COR-L47 (cell line): ENCODE results near the gene AHCYL2.
A peak's percentile ranks its signal among the peaks of the same experiment; 100 is the strongest.
"Not testable (repeated sequence)": the region's sequence is repeated elsewhere in the genome, so short reads cannot be mapped to it uniquely, and the experiment has no call there.

Experiments used
- DNase-seq: peaks from one replicate; lab custom pipeline; 2025; lab: John Stamatoyannopoulos, UW

Gene AHCYL2

DNA sequence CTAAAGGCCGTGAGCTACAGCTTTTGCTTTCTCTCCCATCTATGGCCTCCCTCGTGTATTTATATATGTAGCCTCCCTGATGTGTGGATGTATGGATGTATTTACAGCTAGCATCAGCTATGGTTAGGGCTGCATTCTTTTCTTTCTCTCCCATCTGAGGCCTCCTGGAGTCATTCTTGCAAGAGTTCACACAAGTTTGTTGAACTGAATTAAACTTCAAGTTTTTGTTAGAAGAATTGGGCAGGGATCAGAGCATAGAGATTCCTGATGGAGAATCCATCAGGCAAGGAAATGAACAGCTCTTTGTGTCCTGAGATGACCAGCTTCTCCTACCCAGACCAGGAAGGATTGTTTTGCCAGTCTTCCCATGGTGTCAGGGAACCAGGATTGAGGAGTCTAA is 60.3 kb downstream of the AHCYL2 start:
- DNase-seq, result no peak

DNA sequence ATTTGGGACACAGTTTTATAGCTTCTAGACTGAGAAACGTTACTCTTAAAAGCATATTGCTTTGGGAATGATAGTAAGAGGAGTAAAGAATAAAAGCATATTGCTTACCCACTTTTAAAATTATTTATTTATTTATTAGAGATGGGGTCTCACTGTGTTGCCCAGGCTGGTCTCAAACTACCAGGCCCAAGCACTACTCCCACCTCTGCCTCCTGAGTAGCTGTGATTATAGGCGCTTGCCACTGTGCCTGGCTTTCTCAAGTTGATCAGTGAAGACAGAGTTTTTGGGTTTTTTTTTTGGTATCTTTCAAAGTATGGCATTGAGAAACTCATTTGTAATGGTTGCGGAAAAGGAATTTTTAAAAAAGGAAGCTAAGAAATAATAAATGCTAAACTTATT is 68.0 kb downstream of the AHCYL2 start:
- DNase-seq, result no peak

DNA sequence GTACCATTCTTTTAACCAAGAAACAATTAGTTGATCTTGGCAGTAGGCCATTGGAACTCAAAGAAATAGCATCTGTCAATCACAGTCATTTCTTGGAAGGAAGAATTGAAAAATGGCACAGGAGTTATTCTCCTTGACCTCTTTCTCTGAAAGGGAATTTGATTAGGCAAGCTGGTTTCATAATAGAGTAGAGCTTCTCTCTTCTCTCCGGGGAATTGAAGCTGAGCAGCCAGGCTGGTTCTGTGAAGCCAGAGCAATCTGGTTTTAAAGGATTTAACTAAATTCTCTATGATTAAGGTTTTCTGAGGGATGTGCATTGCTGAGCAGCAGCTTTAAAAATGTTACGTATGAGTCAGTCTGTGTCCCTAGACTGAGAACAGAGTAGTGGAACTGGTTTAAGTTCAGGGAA is 70.2 kb downstream of the AHCYL2 start:
- no peak for DNase-seq

DNA sequence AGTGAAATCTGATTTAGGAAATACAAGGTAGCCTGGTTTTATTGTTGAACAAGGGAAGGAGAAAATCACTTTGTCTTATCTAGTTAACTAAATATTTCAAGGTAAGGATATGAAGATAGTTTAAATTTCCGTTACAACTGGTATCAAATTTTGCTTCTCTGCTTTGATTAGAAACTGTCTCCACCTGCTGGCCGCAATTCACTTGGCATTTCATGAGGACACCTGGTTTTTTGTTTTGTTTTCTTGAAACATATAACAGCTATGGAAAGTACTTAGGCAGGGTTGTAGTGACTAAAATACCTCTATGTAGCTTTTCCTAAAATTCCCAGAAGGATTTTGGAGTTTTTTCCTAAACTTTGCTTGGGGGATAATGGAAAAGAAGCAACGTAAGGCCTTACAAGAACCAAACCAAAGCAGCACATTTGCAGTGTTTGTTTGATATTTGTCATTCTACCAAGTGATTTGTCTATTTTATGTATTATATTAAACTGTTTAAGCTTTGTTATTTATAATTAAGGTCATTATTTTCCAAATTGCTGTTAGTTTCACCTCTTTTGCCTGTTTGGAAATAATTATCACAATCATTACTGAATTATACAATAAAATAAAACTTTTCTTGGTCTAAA is 73.6 kb downstream of the AHCYL2 start:
- DNase-seq, result peak; percentile 16

DNA sequence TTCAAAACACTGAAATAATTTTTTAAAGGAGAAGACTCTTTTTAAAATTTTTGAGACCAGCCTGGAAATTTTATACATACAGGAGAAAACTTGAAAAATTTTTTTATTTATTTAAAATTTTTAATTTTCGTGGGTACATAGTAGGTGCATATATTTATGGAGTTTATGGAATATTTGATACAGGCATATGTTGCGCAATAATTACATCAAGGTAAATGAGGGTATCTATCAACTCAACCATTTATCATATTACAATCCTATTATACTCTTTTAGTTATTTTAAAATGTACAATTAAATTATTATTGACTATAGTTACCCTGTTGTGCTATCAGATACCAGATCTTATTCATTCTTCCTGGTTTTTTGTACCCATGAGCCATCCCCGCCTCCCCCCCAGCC is 75.1 kb downstream of the AHCYL2 start:
- no peak for DNase-seq

DNA sequence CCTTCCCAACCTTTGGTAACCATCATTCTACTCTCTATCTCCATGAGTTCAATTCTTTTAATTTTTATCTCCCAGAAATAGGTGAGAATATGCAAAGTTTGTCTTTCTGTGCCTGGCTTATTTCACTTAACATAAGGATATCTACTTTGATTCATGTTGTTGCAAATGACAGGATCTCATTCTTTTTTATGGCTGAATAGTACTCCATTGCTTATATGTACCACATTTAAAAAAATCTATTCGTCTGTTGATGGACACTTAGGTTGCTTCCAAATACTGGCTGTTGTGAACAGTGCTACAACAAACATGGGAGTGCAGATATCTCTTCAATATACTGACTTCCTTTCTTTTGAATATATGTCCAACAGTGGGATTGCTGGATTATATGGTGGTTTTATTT is 75.5 kb downstream of the AHCYL2 start:
- not testable (repeated sequence) for DNase-seq

DNA sequence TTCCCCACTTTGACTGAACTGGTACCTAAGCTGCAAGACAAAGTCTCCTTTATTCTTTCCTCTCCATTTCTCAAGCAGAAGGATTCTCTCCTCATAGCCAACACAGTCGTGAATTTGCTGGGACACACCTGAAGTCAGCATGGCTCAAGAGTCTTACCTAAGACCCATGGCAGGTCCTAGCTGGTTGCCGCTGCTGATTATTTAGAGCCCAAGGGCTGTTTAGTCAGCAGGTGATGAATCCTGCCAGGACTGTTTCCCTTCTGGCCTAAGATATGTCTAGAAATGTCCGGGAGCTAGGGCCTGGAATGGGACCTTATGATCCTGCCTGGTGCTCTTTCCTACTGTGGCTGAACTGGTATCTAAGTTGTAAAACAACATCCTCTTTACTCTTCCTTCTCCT is 82.8 kb downstream of the AHCYL2 start:
- DNase-seq, result no peak

DNA sequence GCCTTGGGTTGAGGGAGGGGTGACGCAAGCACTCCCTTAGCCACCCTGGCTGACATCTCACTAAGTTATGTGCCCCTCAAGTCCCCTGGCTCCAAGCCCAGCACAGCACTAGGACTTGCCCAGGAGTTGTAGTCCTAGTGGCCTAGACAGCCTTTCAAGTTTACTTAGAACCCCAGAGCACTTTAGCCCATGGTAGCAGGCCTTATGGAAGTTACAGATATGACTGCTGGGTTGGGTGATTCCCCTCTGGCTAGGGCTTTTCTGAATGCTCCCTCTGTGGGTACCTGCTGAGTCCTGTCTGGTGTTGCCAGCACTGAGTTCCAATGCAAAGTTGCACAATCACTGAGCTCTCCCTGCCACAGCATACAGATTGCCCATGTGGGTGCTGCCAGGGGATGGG is 83.2 kb downstream of the AHCYL2 start:
- no peak for DNase-seq

DNA sequence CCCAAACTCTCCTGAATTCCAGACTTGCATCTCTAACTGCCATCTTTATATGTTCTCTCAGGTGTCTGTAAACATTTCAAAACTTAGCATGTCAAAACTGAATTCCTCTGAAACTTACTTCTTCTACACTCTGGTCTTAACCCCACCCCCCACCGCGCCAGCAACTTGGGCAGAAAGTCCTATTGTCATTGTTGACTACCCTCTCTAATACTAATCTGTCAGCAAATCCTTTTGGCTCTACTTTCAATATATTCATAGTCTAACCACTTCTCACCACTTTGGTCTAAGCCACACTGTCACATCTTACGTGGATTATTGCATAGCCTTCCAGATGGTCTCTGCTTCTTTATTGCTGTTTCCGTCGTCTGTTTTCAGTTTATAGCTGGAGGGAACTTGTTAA is 86.6 kb downstream of the AHCYL2 start:
- no peak for DNase-seq

DNA sequence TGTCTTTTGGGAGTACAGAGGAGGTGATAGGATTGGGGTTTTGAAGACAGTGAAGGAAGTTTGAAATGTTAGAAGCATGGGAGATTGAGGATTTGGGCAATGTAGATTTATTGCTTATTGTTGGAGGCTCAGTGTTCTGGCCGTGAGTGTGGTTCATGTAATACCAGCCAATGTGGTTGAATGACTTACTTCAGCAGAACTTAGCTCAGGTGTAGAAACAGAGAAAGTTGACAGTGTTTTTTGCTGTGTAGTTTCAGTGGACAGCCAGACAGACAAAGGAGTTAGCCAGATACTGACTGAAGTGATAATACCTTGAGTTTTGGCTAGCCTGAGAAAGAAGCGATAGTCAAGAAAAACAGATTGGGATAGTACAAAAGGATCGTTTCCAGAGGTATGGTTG is 88.5 kb downstream of the AHCYL2 start:
- no peak for DNase-seq

DNA sequence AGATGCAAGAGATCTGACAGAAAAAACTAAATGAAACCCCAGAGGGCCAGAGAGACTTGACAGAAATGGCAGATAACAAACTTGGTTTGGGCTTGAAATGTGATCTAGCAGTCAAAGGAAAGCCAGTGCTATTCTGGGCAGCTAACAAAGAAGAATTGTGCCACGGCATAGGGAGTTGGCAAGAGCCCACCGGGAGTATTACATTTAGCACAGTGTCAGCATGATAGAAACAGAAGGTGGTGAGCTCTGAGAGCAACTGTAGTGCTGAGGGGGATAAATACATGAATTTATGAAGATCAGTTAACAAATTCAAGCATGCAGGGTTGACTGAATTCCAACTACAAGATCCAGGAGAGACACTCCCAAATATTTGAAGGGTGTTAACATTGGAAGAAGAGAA is 91.1 kb downstream of the AHCYL2 start:
- no peak for DNase-seq

DNA sequence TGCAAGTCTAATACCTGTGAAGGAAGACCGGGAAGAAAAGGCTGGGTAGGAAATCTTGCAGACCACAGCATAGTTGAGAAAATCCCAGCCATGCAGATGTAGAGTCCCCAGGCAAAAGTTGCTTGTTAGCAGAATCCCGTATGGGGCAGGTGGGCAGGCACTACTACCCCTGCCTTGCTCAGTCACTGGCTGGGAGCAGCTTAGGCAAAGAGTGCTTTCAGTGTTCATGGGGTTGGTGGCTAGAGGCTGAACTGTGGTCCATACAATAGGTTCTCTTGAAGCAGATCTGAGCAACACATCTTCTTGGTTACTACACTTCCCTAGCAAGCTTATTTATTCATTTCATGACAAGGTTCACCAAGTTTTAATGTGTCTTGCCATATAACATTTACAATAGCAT is 92.6 kb downstream of the AHCYL2 start:
- no peak for DNase-seq

DNA sequence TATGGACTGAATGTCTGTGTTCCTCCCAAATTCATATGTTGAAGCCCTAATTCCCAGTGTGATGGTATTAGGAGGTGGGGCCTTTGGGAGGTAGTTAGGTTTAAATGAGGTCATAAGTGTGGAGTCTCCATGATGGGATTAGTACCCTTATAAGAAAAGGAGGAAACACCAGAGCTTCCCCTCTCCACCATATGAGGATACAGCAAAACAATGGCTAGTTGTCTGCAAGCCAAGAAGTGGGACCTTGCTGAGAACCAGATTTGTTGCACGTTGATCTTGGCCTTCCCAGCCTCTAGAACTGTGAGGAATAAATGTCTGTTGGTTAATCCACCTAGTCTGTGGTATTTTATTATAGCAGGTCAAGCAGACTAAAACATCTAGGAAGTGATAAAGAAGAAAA is 102.2 kb downstream of the AHCYL2 start:
- DNase-seq, result no peak

DNA sequence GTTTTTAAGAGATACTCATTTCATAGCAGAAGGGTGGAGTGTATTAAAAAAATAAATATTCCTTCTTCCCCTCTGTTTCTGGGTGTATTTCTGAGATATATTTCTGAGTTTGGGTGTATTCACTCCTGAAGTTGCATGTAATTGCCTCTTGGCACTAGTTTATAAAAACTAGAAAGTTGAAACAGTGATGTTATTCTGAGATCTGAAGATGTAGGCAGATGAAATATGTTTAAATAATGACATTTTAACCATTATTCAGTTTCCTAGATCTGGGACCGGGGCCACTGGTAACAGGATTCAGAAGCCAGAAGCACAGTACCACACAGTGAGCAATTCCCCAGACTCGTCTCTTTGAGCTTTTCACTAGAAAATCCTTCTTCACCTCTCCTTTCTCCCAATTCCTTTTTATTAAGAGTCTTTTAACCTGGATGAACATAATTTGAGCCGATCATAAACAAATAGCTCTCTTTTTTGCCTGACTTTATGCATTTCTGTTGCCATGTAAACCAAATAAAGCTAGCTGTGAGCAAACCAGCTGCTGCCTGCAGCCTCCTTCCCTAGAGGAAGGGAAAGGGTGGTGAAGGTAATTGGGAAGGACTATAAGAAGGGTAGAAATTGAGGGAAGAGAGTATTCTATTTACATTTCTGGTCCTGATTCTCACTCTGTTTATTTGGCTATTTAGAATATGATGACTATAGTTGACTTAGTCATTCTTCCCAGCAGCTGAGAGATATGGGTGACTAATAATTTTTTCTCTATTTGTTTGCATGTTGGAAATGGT is 107.6 kb downstream of the AHCYL2 start:
- DNase-seq, result no peak

DNA sequence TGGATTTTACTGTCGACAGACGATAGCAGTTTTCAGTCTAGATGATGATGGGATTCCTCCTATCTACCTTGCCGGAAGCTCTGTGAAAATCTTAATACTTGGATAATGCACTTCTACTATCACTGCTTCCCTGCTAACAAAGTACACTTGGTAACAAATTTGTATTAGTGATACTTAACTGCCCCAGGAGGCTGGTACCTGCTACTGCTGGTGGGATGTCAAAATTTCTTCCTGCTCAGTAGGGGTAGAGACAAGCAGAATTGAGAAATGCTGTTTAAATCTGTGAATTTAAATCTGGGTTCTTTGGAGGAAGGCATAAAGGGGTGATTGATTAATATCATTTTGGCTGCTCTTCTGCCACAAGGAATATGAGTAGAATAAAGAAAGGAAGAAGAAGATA is 109.6 kb downstream of the AHCYL2 start:
- no peak for DNase-seq

DNA sequence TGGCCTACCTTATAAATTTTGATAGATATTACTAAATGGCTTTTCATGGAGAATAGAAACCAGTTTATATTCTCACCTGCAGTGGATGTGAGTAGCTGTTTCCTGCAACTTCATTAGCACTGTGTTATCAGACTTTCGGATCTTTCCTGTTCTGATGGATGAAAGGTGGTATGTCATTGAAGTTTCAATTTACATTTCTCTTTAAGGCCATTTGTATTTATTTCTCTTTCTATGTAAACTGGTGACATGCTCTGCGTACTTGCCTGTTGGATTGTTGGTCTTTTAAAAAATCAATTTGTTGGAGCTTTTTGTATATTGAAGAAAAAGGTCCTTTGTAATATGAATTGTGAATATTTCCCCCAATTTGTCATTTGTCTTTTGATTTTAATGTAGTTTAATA is 113.6 kb downstream of the AHCYL2 start:
- DNase-seq, result no peak

DNA sequence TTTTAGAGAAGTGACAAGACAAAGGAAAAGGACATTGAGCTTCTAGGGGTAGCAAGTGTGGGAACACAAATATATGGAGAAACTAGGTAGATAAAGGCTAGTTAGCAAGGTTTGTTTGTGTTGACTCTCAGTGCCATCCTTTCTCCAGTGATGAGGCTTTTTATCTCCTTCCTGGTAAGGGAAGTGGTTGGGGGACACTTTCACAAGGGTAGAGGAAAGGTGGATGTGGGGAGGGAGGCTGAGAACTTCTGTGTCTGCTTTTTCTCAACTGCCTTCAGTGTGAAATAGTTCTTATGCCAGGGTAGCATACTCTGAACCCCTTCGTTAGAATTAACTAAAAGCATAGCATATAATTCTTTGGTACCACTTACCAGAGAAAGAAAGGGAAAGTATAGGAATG is 116.4 kb downstream of the AHCYL2 start:
- DNase-seq, result no peak

DNA sequence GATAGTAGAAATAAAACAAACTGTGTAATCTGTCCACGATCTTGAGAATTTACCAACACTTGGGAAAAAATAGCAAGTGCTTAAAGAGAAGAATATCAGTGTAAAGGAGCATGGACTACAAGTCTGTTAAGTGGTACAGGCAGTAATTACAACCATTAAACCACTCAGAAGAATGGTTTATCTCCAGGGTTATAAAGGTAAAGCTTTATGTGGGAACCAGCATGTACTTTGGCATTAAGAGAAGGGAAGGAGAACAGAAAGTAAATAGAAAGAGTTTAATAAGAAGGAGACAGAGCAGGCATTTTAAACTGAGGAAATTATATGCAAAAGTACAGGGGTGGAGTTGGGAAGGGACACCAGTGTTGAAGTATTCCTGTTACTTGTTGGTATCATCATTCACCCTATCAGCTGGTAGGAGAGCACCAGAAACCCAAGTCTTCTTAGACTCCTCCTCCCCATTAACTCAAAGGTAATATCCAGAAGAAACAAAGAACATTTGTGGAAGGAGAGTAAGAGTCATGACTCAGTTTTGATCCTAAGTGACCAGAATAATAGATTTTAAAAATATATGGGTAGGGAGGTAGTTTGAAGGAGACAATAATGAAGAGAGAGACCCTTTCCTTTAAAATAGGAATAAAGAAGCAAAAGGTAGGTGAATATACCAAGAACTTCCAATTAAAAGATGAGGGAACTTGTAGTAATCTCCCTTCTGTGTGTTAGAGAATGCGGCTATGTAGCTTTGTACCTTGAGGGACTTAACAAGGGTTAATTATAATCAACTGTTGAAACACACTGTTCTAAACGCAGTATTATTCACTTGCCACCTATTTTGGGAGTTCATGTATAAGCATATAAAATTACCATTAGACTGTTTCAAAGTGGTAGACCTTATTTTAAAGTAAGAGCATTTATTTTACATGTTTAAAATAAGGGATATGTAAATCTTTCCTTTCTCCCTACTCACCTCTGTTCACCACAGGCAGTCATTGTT is 117.3 kb downstream of the AHCYL2 start:
- DNase-seq, result no peak

DNA sequence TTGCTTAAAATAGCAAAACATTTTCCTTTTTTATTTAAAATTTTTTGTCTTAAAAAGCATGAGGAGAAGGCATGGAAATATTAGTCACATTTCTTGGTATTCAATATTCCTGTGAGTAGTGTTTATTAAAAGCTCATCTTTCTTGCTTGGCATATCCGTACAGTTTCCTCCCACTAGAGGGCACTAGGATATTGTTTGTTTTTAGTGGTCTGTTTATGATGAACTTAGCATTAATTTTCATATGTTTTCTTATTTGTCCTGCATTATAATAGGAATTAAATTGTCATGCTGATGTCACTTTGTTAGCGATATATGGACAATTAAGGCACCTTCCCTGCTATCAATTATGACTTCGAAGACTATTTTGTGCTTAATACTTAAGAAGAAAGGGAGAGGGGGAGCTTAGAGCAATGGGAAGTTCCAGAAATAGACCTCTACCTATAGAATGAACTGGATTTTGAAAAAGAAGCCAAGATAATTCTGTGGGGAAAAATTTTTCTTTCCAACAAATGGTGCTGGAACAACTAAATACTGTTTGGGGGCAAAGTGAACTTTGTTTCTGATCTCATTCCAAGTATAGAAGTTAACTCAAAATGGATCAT is 118.4 kb downstream of the AHCYL2 start:
- DNase-seq, result peak; percentile 20

DNA sequence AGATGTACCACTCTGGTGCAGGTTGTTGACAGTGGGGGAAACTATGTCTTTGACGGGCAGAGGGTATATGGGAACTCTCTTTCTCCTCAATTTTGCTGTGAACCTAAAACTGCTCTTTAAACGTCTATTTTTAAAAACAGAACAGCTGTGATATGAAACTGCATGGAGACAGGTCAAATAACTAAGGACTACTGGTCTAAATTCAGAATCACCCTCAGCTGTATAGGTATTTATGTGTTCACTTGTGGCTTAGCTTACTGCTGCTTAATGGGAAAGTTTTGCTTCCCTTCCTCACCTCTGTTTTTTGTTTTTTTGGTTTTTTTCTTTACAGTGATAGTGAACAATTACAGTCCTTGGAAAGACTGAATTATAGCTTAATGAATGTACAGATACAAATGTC is 122.5 kb downstream of the AHCYL2 start:
- DNase-seq, result no peak

DNA sequence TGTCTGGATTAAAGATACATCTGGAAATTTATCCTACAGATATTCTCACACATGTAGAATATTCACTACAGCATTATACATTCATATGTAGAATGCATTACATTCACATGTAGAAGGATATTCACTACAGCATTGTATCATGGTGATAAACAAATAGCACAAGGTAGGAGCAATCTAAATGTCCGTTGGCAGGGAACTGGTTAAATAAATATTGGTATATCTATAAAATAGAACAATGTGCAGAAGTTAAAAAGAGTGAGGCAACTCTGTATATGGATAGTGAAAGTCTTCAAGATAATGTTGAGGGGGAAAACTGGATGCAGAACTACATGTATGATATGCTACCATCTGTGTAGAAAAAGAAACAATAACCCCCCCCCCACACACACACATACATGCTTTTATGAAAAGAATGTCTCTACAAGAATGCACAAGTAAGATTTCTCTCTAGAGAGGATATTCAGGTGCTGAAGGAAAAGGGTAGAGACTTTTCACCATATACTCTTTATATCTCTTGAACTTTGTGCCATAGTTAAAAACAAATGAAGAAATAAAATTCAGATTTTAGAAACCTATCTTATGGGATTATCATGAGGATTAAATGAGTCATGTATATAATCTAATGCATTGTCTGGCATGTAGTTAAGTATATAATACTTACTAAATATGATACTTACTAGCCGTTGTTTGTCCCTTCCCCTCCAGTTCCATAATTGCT is 123.4 kb downstream of the AHCYL2 start:
- no peak for DNase-seq

DNA sequence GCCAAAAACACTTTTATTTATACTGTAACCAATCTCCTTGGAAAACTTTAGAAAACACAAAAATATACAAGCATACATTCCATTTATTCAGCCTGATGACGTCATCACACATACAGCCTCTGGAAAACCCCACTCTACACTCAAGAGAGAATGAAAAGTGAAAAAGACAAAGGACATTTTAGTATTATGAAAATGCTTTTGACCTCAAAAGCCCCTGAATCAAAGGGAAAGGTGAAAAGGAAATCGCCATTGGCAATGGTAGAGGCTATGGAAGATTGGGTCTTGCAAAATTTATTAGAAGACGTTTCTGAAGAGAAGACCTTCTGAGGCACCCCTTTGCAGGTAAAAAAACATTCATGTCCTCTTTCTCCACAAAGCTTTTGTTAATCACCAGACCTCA is 126.5 kb downstream of the AHCYL2 start:
- no peak for DNase-seq
